ENCODE results near the gene KLHL40.

DNA sequence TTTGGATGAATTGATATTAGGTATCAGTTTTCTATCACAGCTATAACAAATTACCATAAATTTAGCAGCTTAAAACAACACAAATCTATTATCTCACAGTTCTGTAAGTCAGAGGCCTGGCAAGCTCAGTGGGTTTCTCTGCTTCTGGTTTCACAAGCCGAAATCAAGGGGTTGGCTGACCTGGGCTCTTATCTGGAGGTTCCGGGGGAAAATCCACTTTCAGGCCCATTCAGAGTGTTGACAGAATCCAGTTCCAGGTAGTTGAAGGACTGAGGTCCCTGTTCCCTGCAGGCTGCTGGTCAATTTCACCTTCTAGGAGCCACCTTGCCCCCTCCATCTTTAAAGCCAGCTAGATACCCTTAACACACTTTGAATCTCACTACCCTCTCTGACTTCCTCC is 28.4 kb downstream of the KLHL40 start:
- TF ChIP-seq, protein P1, sequence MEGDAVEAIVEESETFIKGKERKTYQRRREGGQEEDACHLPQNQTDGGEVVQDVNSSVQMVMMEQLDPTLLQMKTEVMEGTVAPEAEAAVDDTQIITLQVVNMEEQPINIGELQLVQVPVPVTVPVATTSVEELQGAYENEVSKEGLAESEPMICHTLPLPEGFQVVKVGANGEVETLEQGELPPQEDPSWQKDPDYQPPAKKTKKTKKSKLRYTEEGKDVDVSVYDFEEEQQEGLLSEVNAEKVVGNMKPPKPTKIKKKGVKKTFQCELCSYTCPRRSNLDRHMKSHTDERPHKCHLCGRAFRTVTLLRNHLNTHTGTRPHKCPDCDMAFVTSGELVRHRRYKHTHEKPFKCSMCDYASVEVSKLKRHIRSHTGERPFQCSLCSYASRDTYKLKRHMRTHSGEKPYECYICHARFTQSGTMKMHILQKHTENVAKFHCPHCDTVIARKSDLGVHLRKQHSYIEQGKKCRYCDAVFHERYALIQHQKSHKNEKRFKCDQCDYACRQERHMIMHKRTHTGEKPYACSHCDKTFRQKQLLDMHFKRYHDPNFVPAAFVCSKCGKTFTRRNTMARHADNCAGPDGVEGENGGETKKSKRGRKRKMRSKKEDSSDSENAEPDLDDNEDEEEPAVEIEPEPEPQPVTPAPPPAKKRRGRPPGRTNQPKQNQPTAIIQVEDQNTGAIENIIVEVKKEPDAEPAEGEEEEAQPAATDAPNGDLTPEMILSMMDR (IDR thresholded peaks at IDR 0.05; ENCODE audit: insufficient read depth, low read depth, low read length): no peak
- no peak for TF ChIP-seq EZH2 (IDR thresholded peaks at IDR 0.05; ENCODE audit: insufficient read depth, low read length)
